Trophoblast cell (in vitro differentiated cells and primary cell): ENCODE data around the gene KRTAP12-1.

Experiments used
- DNase-seq, 2 donors: peaks; one replicate each; pipeline ENCODE4 v3.0.0-alpha.2; 2016
- H2AFZ ChIP-seq: 2 replicates; pipeline ENCODE4 v1.6.1; 2013; ENCODE audit warnings: low read length, moderate library complexity, mild to moderate bottlenecking; ENCODE audit not compliant: insufficient read depth, poor library complexity
- H2AK5ac ChIP-seq: 2 replicates; pipeline ENCODE4 v1.6.1; 2013; ENCODE audit warnings: mild to moderate bottlenecking, low read length
- H2BK120ac ChIP-seq: 2 replicates; pipeline ENCODE4 v1.6.1; 2013; ENCODE audit warnings: low read length, mild to moderate bottlenecking, moderate library complexity; ENCODE audit not compliant: insufficient read depth, poor library complexity
- H2BK12ac ChIP-seq: 2 replicates; pipeline ENCODE4 v1.6.1; 2013; ENCODE audit warnings: mild to moderate bottlenecking, low read length, moderate library complexity
- H2BK5ac ChIP-seq: 2 replicates; pipeline ENCODE4 v1.6.1; 2013; ENCODE audit warnings: low read length, low read depth, moderate library complexity, mild to moderate bottlenecking; ENCODE audit not compliant: poor library complexity
- H3K14ac ChIP-seq: 2 replicates; pipeline ENCODE4 v1.6.1; 2013; ENCODE audit warnings: mild to moderate bottlenecking, low read length
- H3K18ac ChIP-seq: 2 replicates; pipeline ENCODE4 v1.6.1; 2013; ENCODE audit warnings: mild to moderate bottlenecking, low read length
- H3K23ac ChIP-seq: 2 replicates; pipeline ENCODE4 v1.6.1; 2013; ENCODE audit warnings: low read length
- H3K27ac ChIP-seq: 2 replicates; pipeline ENCODE4 v1.5.1; 2013; ENCODE audit warnings: low read depth, mild to moderate bottlenecking, inconsistent platforms, low read length, moderate library complexity
- H3K27me3 ChIP-seq: 2 replicates; pipeline ENCODE4 v1.6.1; 2013; ENCODE audit warnings: inconsistent platforms, mild to moderate bottlenecking, low read length, moderate library complexity; ENCODE audit not compliant: insufficient read depth
- H3K36me3 ChIP-seq, 2 experiments: 1 replicate in 1 of 2; 2 replicates in 1 of 2; pipeline ENCODE4 v1.6.1; 2013; ENCODE audit warnings: low read length in 2 of 2, mild to moderate bottlenecking in 2 of 2, moderate library complexity in 1 of 2; ENCODE audit not compliant: insufficient read depth in 2 of 2, control insufficient read depth in 1 of 2
- H3K4ac ChIP-seq: 2 replicates; pipeline ENCODE4 v1.6.1; 2013; ENCODE audit warnings: low read depth, mild to moderate bottlenecking, low read length, moderate library complexity
- H3K4me1 ChIP-seq, 2 experiments: 1 replicate in 1 of 2; 2 replicates in 1 of 2; pipeline ENCODE4 v1.6.1; 2013; ENCODE audit warnings: low read length in 2 of 2, mild to moderate bottlenecking in 2 of 2, moderate library complexity in 1 of 2; ENCODE audit not compliant: insufficient read depth in 2 of 2, control insufficient read depth in 1 of 2
- H3K4me2 ChIP-seq: 2 replicates; pipeline ENCODE4 v1.6.1; 2013; ENCODE audit warnings: inconsistent platforms, mild to moderate bottlenecking, low read length, moderate library complexity
- H3K4me3 ChIP-seq: 2 replicates; pipeline ENCODE4 v1.5.1; 2013; ENCODE audit warnings: mild to moderate bottlenecking, low read depth, low read length, inconsistent platforms
- H3K79me1 ChIP-seq: one replicate; pipeline ENCODE4 v1.6.1; 2013; ENCODE audit warnings: low read length
- H3K79me2 ChIP-seq: 2 replicates; pipeline ENCODE4 v1.6.1; 2013; ENCODE audit warnings: low read length, mild to moderate bottlenecking; ENCODE audit not compliant: control insufficient read depth, insufficient read depth, poor library complexity
- H3K9ac ChIP-seq: 2 replicates; pipeline ENCODE4 v1.6.1; 2013; ENCODE audit warnings: mild to moderate bottlenecking, low read length
- H3K9me3 ChIP-seq: 2 replicates; pipeline ENCODE4 v1.6.1; 2013; ENCODE audit warnings: low read depth, mild to moderate bottlenecking, control low read depth, inconsistent platforms, low read length; ENCODE audit not compliant: insufficient read depth
- H4K12ac ChIP-seq: 2 replicates; pipeline ENCODE4 v1.6.1; 2013; ENCODE audit warnings: low read depth, mild to moderate bottlenecking, low read length, moderate library complexity
- H4K8ac ChIP-seq: 2 replicates; pipeline ENCODE4 v1.6.1; 2013; ENCODE audit warnings: low read depth, mild to moderate bottlenecking, low read length, moderate library complexity
- H4K91ac ChIP-seq: one replicate; pipeline ENCODE4 v1.6.1; 2013; ENCODE audit warnings: low read depth, mild to moderate bottlenecking, low read length, moderate library complexity
- WGBS: extraction: QIAGEN DNeasy Blood & Tissue Kit; methylation state at CpG from one replicate; pipeline ENCODE4 v1.1.7; 2013; ENCODE audit warnings: missing lambda C conversion rate; ENCODE audit not compliant: insufficient read length, insufficient coverage; ENCODE audit errors: extremely low coverage; 5-methylcytosine and 5-hydroxymethylcytosine counted together

Gene KRTAP12-1

GRCh38 chr21:44658913-44659595 is 22.9 kb downstream of the KRTAP12-1 start:
- Histone ChIP-seq H3K36me3 (no peaks in the 10 kb centered on the region), H3K79me2 (no peaks in the 10 kb centered on the region), H2AFZ (no peak overlapping the region), H3K79me1 (no peaks in the 10 kb centered on the region), H4K8ac (peak overlapping the region; percentile 50), H2BK120ac (peak overlapping the region; percentile 55), H3K4me3 (no peak overlapping the region), H3K4me2 (no peak overlapping the region), H4K12ac (no peak overlapping the region), H3K27me3 (no peaks in the 10 kb centered on the region), H3K4me1 (peaks cover 2 to 7% of the 10 kb centered on the region in 2 experiments), H2BK12ac (no peak overlapping the region), H3K9ac (no peak overlapping the region), H4K91ac (no peak overlapping the region), H3K4ac (no peak overlapping the region), H3K23ac (no peak overlapping the region), H2AK5ac (no peak overlapping the region), H3K9me3 (peaks cover 11% of the 10 kb centered on the region), H3K14ac (no peak overlapping the region), H2BK5ac (no peak overlapping the region), H3K18ac (no peak overlapping the region), H3K27ac (no peak overlapping the region)
- DNase-seq = no peak
- no CpG with 5 or more reads among the region's 11 CpGs for WGBS

GRCh38 chr21:44658541-44658910 is 23.4 kb downstream of the KRTAP12-1 start:
- DNase-seq = no peak
- peaks cover 11% of the 10 kb centered on the region for H3K9me3 ChIP-seq
- H3K14ac ChIP-seq = no peak overlapping the region
- no peak overlapping the region for H2BK12ac ChIP-seq
- H3K4ac ChIP-seq = no peak overlapping the region
- no peak overlapping the region for H4K12ac ChIP-seq
- H3K18ac ChIP-seq = no peak overlapping the region
- H3K23ac ChIP-seq = no peak overlapping the region
- no peaks in the 10 kb centered on the region for H3K79me2 ChIP-seq
- no peak overlapping the region for H3K4me2 ChIP-seq
- no peaks in the 10 kb centered on the region for H3K36me3 ChIP-seq
- no peak overlapping the region for H2BK120ac ChIP-seq
- H4K91ac ChIP-seq = no peak overlapping the region
- H3K4me1 ChIP-seq = peaks cover 2 to 7% of the 10 kb centered on the region in 2 experiments
- no peaks in the 10 kb centered on the region for H3K27me3 ChIP-seq
- WGBS = no CpG with 5 or more reads among the region's 5 CpGs
- no peak overlapping the region for H4K8ac ChIP-seq
- no peak overlapping the region for H2BK5ac ChIP-seq
- H3K27ac ChIP-seq = no peak overlapping the region
- H2AK5ac ChIP-seq = no peak overlapping the region
- no peak overlapping the region for H3K4me3 ChIP-seq
- H2AFZ ChIP-seq = no peak overlapping the region
- no peaks in the 10 kb centered on the region for H3K79me1 ChIP-seq
- H3K9ac ChIP-seq = no peak overlapping the region

- Histone ChIP-seq H3K27ac (no peak within 1 kb of the TSS), H4K91ac (no peak within 1 kb of the TSS), H3K9me3 (peaks cover 13% of the 10 kb centered on the region), H3K79me1 (no peaks in the 10 kb centered on the region), H3K23ac (no peak within 1 kb of the TSS), H4K12ac (no peak within 1 kb of the TSS), H3K4me3 (peak within 1 kb of the TSS; percentile 47), H3K14ac (no peak within 1 kb of the TSS), H2AK5ac (no peak within 1 kb of the TSS), H3K36me3 (no peaks in the 10 kb centered on the region), H3K4ac (no peak within 1 kb of the TSS), H2BK120ac (no peak within 1 kb of the TSS), H2BK12ac (no peak within 1 kb of the TSS), H3K27me3 (no peaks in the 10 kb centered on the region), H3K18ac (no peak within 1 kb of the TSS), H4K8ac (no peak within 1 kb of the TSS), H3K79me2 (no peaks in the 10 kb centered on the region), H3K4me2 (no peak within 1 kb of the TSS), H3K4me1 (peaks cover 2 to 7% of the 10 kb centered on the region in 2 experiments), H3K9ac (no peak within 1 kb of the TSS), H2AFZ (no peak within 1 kb of the TSS), H2BK5ac (no peak within 1 kb of the TSS)
- no peak for DNase-seq
- no CpG with 5 or more reads among the region's 26 CpGs for WGBS
Measured at GRCh38 chr21:44657635-44658540, 24.1 kb downstream of the KRTAP12-1 start, which contains the start of gene KRTAP12-3. Gene KRTAP12-3, plus strand, starts transcription at chr21:44657932. Its CDS starts 48 bp downstream, at chr21:44657980.

- no peak for DNase-seq
- no peak overlapping the region for H3K18ac ChIP-seq
- H4K12ac ChIP-seq = no peak overlapping the region
- H3K4me3 ChIP-seq = no peak overlapping the region
- no peak overlapping the region for H3K23ac ChIP-seq
- H2BK120ac ChIP-seq = no peak overlapping the region
- no peak overlapping the region for H3K4ac ChIP-seq
- H2BK5ac ChIP-seq = no peak overlapping the region
- no peak overlapping the region for H3K27ac ChIP-seq
- no peak overlapping the region for H3K4me2 ChIP-seq
- peaks cover 13% of the 10 kb centered on the region for H3K9me3 ChIP-seq
- H3K79me1 ChIP-seq = no peaks in the 10 kb centered on the region
- no peak overlapping the region for H4K91ac ChIP-seq
- H3K4me1 ChIP-seq = peaks cover 2 to 7% of the 10 kb centered on the region in 2 experiments
- H4K8ac ChIP-seq = no peak overlapping the region
- no peak overlapping the region for H2AFZ ChIP-seq
- H2BK12ac ChIP-seq = no peak overlapping the region
- no peak overlapping the region for H2AK5ac ChIP-seq
- no peaks in the 10 kb centered on the region for H3K79me2 ChIP-seq
- H3K14ac ChIP-seq = no peak overlapping the region
- no CpG with 5 or more reads among the region's 1 CpG for WGBS
- no peaks in the 10 kb centered on the region for H3K27me3 ChIP-seq
- H3K9ac ChIP-seq = no peak overlapping the region
- H3K36me3 ChIP-seq = no peaks in the 10 kb centered on the region
Measured at GRCh38 chr21:44656868-44657267, 25.1 kb downstream of the KRTAP12-1 start.
